Retina (tissue), 1 donor: Measurements from ENCODE around the gene TCF23.

Source experiments
- DNase-seq: peaks from one replicate; pipeline ENCODE4 v3.0.0-alpha.2; 2016

Gene TCF23

DNA sequence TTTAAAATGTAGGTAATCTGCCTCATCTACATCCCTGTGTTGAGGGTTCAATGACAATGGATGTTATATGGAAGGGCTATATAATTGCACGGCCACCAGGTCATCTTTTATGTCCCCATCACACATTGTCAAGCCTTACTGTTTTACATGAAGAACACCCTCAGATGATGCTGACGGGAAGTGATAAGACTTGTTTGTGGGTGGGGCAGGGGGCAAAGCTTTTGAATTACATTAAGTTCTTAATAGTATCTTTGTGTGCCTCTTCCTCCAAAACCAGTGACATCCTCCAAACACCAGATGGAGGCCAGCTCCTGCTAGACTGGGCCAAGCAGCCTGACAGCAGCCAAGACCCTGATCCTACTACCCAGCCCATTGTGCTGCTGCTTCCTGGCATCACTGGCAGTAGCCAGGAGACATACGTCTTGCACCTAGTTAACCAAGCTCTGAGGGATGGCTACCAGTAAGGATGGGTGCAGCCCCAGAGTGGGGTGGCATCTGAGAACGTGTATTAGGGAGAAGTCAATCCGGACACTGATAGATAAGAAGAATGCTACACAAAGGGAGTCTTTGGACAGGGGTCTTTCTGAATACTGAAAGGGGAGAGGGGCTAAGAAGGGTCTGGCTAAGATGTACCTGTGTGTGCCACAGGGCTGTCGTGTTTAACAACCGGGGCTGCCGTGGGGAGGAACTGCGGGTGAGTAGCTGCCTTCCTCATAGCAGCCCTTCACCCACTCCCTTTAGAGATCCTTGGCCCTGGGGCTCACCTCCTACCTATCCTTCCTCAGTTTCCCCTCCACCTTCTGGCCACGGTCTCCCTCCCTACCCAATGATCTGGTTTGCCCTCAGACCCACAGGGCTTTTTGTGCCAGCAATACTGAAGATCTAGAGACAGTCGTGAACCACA is 19.9 kb upstream of the TCF23 start:
- DNase-seq: no peak

DNA sequence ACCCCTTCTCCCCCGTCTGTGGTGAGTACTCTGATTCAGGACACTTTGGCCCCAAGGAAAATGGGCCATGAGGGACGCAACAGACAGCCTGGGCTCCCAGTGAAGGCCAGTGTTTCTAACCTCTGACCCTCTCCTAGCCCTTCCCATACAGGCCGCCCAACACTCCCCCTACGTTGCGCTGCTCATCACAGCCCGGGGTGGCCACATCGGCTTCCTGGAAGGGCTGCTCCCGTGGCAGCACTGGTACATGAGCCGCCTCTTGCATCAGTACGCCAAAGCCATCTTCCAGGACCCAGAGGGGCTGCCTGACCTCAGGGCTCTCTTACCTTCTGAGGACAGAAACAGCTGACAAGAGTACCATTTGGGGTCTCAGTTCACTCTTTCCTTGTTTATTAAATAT is 18.4 kb upstream of the TCF23 start:
- no peak for DNase-seq

DNA sequence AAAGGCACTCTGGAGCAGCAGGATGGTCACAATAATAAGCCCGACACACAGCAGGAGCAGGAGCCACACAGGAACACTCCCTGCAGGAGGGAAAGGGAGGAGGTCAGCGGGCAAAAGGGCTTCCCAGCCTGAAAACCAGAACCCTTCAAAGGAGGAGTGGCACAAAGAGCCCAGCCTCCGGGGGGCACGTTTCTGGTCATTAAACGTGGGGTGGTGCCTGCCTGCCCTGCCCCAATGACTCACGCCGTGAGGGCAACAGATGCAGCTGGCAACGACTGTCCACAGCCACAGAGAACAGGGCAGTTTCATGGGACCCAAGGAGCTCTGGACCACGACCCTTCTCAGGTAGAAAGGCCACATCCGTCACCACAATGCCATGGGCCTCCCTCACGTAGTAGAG is 17.4 kb upstream of the TCF23 start:
- no peak for DNase-seq

DNA sequence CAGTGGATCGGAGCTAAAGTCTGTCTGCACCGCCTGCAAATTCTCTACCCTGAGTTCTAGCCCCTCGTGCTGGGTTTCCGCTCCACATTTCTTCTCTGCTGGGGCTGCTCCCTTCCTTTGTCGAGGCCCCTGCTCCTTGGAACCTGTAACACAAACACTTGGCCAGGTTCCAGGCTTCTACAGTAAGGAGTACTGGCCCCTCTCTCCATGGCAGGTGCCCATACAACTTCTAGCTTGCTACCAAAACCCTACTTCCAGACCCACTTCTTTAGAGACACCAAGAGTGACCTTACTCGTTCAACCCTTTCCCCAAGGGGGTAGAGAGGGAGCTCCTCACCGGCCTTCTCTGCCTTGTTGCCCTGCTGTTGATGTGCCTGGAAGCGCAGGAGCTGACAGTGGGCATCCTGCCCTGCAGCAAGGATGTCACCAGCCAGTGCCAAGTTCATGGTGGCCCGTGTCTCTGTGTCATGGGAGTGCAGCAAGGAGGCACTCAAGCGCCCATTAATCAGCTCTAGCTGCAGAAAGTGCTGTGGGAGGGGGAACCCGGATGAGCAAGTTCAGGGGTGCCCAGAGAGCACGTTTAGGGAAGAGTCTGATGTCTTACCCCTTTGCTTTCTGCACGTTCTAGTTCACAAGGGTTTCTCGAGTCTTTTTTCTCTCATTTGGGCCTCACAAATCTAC is 15.5 kb upstream of the TCF23 start:
- no peak for DNase-seq

DNA sequence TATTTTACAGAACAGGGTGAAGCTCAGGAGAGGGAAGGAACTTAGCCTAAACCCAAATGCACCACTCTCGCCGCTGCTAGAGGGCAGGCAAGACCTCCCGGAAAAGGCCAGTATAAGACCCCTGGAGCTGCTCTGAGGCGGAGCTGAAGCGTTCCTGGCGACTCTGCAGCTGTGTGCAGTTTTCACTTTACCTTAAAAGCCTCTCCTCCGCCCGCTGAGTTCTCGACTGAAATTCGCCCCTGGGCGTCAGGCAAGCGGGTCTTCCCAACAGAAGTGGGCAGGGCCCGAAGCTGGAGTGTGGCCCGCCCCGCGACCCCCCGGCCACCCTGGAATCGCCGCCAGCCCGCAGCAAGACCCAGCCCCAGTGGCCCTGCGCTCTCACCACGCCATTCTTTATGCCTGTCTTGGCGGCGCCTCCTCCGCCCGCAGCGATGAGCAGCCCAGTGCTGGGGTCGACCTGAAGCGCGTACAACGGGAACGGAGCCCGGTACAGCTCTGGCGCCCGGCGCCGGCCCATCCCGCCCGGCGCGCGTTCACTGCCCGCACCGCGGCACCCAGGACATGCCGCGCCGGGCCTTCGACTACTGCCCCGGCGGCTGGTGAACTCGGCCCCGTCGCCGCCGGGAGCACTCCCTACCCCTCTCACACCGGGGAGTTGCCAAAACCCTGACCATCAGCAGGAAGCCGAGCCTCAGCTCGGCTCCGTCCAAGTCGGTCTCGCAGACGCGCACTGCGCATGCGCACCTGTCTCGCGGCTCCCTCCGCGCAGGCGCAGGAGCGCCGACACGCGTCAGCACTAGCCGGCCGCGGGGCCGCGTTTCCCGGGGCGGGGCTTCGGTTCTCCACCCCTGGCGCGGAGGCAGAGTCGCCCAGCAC is 14.7 kb upstream of the TCF23 start, which contains the start of gene PREB:
Gene PREB (minus strand): TSS at position 732 of the 876 bp plus-strand sequence. CDS start 215 bp downstream, at position 517.
- DNase-seq: peak; percentile 95

DNA sequence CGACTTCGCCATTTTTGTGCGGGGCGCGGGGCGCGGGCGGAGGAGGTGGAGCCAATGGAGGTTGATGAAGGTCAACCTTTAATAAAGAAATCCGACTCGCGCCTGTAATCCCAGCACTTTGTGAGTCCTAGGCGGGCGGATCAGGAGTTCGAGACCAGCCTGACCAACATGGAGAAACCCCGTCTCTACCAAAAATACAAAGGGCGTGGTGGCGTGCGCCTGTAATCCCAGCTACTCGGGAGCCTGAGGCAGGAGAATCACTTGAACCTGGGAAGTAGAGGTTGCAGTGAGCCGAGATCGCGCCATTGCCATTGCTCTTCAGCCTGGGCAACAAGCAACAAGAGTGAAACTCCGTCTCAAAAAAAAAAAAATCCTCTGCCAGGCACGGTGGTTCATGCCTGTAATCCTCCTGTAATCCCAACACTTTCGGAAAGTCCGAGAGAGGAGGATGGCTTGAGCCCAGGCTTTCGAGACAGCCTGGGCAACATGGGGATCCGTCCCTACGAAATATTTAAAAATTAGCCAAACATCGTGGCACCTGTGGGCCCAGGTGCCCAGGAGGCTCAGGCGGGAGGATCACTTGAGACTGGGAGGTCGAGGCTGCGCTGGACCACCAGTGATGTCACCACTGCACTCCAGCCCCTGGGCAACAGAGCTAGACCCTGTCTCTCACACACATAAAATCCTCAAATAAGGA is 13.9 kb upstream of the TCF23 start:
- no peak for DNase-seq

DNA sequence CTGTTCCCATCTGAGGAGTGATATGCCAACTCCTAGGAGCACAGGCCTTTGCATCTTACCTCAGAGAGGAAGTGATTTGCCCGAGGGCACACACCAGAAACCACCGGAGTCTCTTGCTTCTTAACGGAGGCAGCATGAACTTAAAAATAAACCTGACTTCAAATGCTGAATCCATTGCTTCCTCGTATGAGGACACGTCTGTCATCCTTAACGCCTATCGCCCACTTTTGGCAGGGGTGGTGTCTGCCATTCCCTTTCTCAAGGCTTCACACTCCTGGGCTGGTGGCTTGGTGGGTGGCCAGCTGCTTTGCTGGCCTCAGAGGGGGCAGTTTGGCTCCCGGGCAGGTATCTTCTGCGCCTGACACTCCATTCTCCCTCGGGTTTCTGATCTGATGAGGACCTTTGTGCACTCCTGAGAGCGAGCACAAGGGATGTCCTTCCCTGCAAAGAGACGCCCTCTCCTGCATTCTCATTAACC is 13.3 kb upstream of the TCF23 start:
- no peak for DNase-seq

DNA sequence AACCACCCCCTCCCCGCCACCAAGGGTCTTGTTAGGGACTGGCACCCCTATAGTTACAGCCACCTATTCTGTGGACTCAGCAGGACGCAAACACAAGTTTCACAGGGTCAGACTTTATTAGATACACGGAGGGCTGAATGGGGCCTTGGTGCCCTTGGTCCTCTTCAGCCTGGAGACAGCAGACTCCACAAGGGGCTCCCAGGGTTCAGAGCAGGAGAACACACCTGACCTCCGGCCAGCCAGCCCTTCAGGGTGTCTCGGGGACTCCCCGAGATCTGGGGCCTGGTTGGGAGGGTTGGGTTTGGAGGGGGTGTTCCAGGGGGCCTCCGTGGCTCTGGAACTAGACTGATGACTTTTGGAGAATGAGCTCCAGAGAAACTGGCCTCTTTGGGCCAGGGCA is 12.1 kb upstream of the TCF23 start:
- no peak for DNase-seq

DNA sequence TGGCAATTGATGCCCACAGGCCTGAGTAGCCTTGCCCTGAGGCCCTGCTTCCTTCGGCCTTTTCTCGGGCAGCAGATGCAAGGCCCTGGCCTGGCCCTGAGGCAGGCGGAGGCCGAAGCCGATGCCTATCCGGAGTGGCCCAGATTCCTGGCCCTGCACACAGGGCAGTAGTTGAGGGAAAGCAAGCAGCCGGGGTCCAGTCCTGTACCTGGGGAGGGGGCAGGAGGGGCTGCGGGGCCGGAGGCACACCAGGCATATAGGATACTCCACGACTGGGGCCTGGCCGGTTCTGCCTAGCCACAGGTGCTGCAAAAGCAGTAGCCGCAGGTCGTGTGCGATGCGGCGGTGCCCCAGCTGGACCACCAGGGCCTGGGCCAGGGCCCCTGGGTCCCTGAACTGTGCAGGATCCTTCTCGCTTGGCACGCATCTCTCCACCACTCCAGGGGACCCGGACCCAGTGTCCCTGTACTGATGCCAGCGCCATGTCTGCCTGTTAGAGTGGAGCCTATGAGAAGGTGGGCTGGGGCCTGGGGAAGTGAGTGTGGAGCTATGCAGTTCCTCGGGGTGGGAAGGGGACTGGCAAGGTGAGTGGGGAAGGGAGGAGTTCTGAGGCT is 11.4 kb upstream of the TCF23 start:
- DNase-seq: no peak

DNA sequence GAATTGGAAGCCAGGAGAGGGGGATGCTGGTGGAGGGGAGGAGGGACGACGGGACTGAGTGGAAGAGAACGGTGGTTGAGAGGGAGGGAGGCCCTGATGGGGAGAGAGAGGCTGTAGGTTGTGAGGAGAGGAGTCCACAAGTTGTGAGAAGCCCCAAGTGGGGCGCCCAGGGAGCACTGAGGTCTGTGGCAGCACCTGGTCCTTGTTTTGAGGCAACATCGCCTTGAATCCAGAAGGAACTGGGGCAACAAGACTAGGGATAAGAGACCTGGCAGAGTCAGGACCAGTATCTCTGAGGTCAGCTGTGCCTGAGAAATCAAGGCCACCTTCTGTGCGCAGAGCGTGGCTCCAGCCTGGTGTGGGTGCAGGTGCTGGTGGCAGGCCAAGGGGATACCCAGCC is 10.7 kb upstream of the TCF23 start:
- DNase-seq: no peak

DNA sequence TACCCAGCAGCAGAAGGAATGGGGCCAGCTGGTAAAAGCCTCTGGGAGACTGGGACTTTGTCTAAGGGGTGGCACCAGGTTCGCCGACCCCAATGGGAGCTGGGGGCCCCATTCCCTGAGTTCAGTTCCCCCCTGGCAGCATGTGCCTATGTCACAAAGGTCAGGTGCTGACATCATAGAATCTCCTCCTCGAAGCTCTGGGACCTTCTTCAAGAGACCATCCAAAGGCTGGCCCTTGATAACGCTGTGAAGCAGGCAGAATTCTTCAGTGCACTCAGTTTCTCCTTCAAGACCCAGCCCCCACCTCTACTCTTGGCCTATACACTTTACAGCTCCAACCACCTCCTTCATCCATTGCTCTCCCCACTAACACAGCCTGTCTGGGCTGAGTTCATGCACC is 9.5 kb upstream of the TCF23 start, which contains the start of gene PRR30:
Gene PRR30 (minus strand): TSS at position 101 of the 400 bp plus-strand sequence. CDS start 1,081 bp downstream, outside the sequence.
- no peak for DNase-seq

DNA sequence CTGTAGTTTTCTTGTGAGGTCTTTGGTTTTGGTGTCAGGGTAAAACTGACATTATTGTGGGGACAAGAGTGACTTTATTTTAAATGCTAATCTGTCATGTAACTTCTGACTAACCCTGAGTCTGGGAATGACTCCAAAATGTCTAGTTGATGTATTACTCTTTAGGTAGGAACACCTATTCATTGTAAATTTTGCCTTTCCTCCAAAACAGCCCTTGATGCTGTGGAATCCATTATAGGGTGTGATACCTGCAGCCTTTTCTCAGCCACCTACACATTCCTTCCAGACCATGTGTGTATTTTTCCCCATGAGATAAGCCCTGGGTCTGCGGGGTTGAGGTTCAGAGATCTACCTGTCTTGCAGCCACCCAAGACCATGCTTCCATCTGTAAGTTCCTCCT is 5.5 kb upstream of the TCF23 start:
- no peak for DNase-seq

DNA sequence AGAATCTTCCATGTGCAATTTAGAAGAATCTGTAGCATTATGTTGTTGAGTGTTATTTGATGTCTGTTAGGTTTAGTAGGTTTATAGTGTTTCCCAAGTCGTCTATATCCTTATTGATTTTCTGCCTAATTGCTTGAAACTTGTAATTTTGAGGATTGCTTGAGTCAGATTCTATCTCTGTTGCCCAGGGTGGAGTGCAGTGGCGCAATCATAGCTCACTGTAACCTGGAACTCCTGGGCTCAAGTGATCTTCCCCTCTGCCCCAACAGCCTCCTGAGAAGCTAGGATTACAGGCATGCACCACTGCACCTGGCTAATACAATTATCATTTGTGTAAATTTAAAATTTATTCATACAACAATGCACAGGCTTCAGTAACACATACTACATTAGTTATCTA is 3.1 kb upstream of the TCF23 start:
- DNase-seq: no peak

DNA sequence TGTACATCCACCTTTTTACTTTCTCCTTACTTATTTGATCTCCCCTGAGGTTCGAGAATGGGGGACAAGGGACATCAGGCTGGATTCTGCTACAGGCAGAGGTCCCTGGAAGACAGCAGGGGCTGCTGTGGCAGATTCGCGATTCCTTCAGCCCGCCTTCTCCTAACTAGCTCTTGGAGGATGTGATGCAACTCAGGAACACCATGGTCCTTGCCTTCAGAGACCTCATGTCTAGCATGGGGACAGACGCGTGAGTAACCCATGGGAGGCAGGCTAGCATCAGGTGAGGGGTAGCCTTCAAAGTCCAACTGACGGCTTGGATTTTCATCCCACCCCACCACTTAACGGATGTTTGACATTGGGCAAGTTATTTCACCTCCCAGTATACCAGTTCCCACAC is 869 bp upstream of the TCF23 start:
- no peak for DNase-seq

DNA sequence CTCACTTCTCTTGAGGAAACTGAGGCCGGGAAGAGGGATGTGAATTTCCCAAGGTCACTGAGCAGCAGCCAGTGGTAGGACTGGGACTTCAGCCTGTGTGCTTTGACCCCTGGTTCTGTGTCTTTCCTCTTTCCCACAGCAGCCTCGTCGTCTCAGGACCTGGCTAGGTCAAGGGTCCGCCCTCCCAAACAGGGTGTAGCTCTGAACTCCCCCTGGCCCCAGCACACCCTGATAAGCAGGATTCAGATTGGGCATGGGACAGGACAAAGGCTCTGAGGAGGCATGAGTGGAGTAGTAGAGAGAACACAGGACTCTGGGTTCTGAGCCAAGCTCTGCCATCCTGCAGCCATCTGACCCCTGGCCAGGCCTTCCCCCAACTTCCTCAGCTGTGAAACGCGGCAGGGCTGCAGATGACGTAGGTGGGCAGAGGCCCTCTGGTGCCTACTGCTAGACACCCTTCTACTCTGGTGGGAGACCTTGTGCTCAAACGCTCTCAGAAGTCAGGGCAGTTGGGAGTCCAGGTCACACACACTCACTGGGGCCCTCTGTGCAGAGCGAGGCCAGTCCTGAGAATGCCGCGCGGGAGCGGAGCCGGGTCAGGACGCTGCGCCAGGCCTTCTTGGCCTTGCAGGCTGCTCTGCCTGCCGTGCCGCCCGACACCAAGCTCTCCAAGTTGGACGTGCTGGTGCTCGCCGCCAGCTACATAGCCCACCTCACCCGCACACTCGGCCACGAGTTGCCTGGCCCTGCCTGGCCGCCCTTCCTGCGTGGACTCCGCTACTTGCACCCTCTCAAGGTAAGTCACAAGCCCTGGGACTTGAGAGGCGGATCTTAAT is 984 bp downstream of the TCF23 start:
- no peak for DNase-seq

DNA sequence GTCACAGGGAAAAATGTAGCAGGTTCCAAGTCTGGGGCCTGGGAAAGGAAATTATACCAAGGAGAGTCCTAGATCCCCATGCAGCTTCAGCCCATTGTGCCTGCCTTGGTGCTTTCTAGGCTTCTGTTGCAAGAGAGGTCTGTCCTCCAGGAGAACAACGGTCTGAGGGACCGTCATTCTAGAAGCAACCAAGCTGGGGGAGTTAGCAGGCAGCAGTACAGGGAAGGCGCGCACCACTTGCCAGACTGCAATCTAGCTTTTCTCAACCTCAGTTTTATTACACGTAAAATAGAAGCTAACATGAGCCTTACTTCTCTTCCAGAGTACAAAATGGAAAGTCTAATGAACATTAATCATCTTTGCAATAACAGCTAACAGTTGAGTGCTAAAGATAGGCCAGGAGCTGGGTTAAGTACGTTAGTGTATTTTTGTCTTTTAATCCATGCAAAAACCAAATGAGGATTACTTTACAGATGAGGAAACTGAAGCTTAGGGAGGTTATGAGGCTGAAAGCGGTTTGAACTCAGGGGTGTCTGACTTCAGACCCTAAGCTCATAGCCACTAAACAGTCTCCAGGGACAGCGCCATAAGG is 1.9 kb downstream of the TCF23 start:
- DNase-seq: no peak

DNA sequence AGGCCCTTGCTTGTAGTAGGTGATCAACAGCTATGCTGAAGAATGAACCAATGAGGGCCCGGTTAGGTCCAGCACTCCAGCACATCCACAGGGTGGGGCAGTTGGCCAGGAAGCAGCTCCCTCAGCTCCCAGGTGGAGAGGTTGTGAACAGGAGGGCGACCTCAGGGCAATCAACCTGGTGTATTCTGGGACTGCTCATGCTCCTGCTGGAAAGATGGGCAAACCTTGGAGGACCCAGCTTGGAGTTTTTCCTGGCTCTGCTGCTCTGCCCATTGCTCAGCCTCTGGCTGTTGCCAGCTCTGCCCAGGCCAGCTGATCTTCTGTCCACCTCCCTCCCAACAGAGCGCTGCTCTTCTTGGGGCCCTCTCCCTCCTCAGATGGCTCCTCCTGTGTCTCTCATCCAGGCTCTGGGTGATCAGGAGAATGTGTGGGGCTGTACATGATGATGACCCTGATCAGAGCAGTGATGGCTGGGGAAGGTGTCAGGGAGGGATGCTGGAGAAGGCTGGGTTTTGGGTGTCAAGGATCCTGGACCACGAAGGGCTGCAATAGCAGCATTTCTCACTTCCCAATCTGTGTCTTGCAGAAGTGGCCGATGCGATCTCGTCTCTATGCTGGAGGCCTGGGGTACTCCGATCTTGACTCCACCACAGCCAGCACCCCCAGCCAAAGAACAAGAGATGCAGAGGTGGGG is 3.4 kb downstream of the TCF23 start:
- DNase-seq: no peak

DNA sequence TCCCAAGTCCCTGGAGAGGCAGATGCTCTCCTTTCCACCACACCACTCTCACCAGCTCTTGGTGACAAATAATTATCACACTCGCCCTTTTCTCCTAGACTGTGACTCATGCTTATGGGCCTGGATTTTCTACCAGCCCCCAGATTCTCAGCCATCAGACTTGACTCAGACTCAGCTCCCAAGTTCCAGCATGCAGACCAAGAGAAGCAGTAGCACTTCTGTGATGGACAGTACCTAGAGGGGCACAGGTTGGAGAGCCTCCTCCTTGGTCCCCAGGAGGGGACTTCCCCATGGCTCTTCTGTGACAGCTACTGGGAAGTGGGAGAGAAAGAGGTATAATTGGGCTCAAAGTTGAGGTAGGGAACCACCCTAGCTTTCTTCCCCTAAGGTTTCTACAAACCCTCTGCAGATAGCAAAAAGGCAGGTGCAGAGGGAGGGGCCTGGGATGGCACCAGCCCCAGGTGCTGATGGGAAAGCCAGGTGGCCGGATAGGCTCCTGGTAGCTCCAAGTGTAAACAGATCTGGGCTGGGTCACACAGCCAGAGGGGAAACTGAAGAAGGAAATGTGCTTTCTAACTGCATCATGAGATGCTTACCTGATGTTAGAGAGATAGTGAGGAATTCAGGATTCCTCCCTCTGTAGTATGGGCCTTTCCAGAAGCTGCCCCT is 4.1 kb downstream of the TCF23 start:
- DNase-seq: no peak

DNA sequence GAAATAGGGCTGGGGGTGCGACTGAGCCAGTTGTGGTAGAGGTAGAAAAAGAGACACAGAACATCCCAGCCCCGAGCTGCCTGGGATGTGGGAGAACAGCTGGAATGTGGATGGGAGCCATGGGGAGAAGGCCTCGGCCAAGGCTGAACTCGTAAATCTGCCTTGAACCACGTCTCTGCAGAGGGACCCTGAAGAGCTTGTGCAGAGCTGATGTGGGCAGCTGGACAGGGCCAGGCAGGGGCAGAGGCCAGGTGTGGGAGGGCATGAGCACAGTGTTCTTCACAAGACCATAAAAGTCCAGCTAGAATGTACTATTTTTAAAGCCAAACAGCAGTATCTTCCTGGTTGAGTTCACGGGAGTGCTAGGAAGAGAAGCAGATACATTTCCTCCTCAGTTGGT is 5.7 kb downstream of the TCF23 start:
- DNase-seq: no peak
